HEK293T (cell line): ENCODE data around the gene CTPS1.

Source experiments
- ARNT ChIP-seq: fragments of 450-650 bp; IDR thresholded peaks from 2 replicates; pipeline ENCODE4 v1.6.1; 2017; ENCODE audit warnings: mild to moderate bottlenecking
- CTBP1 ChIP-seq: fragments of 450-650 bp; IDR thresholded peaks from 2 replicates; pipeline ENCODE4 v1.6.1; 2016; ENCODE audit warnings: borderline replicate concordance
- ELF4 ChIP-seq: fragments of 450-650 bp; IDR thresholded peaks from 2 replicates; pipeline ENCODE4 v1.6.1; 2017; ENCODE audit warnings: antibody characterized with exemption
- FOXA1 ChIP-seq: fragments of 450-650 bp; IDR thresholded peaks from 2 replicates; pipeline ENCODE4 v1.6.1; 2016; ENCODE audit warnings: mild to moderate bottlenecking
- FOXK2 ChIP-seq: fragments of 450-650 bp; IDR thresholded peaks from 2 replicates; pipeline ENCODE4 v1.6.1; 2016; ENCODE audit warnings: mild to moderate bottlenecking
- FOXM1 ChIP-seq: fragments of 450-650 bp; IDR thresholded peaks from 2 replicates; pipeline ENCODE4 v1.6.1; 2017; ENCODE audit warnings: mild to moderate bottlenecking, borderline replicate concordance
- L3MBTL2 ChIP-seq: fragments of 450-650 bp; conservative IDR thresholded peaks from 2 replicates; pipeline ENCODE4 v1.6.1; 2016; ENCODE audit warnings: mild to moderate bottlenecking
- LEF1 ChIP-seq: fragments of 450-650 bp; IDR thresholded peaks from 2 replicates; pipeline ENCODE4 v1.6.1; 2017; ENCODE audit warnings: mild to moderate bottlenecking, borderline replicate concordance
- NFRKB ChIP-seq: fragments of 450-650 bp; IDR thresholded peaks from 2 replicates; pipeline ENCODE4 v1.6.1; 2016; ENCODE audit warnings: mild to moderate bottlenecking, moderate library complexity
- PKNOX1 ChIP-seq: fragments of 450-650 bp; IDR thresholded peaks from 2 replicates; pipeline ENCODE4 v1.6.1; 2016
- SP1 ChIP-seq: fragments of 450-650 bp; IDR thresholded peaks from 2 replicates; pipeline ENCODE4 v1.6.1; 2017
- SUZ12 ChIP-seq: fragments of 450-650 bp; IDR thresholded peaks from 2 replicates; pipeline ENCODE4 v1.6.1; 2016; ENCODE audit warnings: mild to moderate bottlenecking
- TARDBP ChIP-seq: fragments of 450-650 bp; IDR thresholded peaks from 2 replicates; pipeline ENCODE4 v1.6.1; 2016
- ZNF384 ChIP-seq: fragments of 450-650 bp; IDR thresholded peaks from 2 replicates; pipeline ENCODE4 v1.6.1; 2016

DNA sequence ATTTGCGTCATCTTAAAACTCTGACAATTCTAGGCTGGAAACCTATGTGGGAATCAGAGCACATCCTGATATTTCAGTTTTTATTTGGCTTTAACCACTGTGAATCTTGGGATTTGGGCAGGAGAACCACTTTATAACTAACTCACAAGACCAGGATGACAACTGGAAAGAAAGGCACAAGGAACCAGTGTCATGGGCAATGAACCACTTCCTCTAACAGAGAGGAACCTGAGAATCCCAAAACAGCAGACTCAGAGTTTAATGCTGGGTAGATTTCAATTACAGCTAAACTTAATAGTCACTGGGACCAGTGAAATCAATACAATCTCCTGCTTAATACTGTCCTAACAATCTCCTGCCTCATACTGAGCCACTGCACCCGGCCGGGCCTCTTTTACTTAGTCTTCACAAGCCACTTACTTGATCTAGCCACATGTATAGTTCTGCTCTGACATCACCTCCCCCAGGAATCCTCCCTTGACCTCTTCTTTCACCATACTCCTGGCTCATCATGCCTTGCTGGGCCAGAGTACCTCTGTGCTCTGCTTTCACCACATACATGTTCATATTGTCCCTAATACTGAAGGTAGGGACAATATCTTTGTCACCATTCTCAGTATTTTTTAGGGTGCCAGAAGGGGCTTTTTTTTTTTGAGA lies 62.2 kb downstream of the CTPS1 start:
- TF ChIP-seq ARNT (no peak), FOXM1 (no peak), L3MBTL2 (no peak), PKNOX1 (no peak), ELF4 (no peak), SP1 (no peak), ZNF384 (no peak), TARDBP (no peak), SUZ12 (no peak), NFRKB (no peak), FOXK2 (no peak), LEF1 (no peak), FOXA1 (no peak), CTBP1 (no peak)
